WTC11 (cell line): ENCODE data around the gene KCNC3. TPM values are rescaled to one million over a fixed set of nuclear protein-coding genes. Genes with fewer than 3 reads are reported as not detected.

Experiments
- ATAC-seq: fragments of 200-7000 bp; cut with Tn5 transposase; 2 replicates; pipeline ENCODE4 v1.10.0; 2021; ENCODE audit warnings: mild to moderate bottlenecking, moderate library complexity
- CTCF ChIA-PET: fragments of 300-600 bp; sonication (Branson Sonifier 250); formaldehyde crosslinking; loops from one replicate; lab custom pipeline; 2021; ENCODE audit warnings: antibody characterized with exemption; lab: Charles Lee
- POLR2A ChIA-PET: fragments of 350-600 bp; sonication (Branson Sonifier 250); formaldehyde crosslinking; loops from one replicate; lab custom pipeline; 2021; ENCODE audit warnings: antibody characterized with exemption; lab: Charles Lee
- DNase-seq: peaks from one replicate; pipeline ENCODE4 v3.0.0; 2021; ENCODE audit warnings: low spot score
- H3K27ac Mint-ChIP-seq: 2 replicates; pipeline ENCODE4 v1.8.0; 2021; ENCODE audit warnings: mixed read lengths
- H3K27me3 Mint-ChIP-seq: 2 replicates; pipeline ENCODE4 v1.8.0; 2021; ENCODE audit warnings: low read depth, mild to moderate bottlenecking, moderate library complexity, mixed read lengths
- H3K36me3 Mint-ChIP-seq: 2 replicates; pipeline ENCODE4 v1.8.0; 2021; ENCODE audit warnings: mixed read lengths
- H3K4me1 Mint-ChIP-seq: 2 replicates; pipeline ENCODE4 v1.8.0; 2022; ENCODE audit warnings: mixed read lengths
- H3K4me3 Mint-ChIP-seq: 2 replicates; pipeline ENCODE4 v1.8.0; 2021; ENCODE audit warnings: mild to moderate bottlenecking, moderate library complexity, mixed read lengths
- H3K9me3 Mint-ChIP-seq: 2 replicates; pipeline ENCODE4 v1.8.0; 2021; ENCODE audit warnings: mixed read lengths
- CBFB ChIP-seq: sonication (generic); formaldehyde crosslinking; IDR thresholded peaks from 2 replicates; pipeline ENCODE4 v1.8.1; 2022; ENCODE audit warnings: mild to moderate bottlenecking, low read depth, missing genetic modification reagents
- FOXJ3 ChIP-seq: sonication (generic); formaldehyde crosslinking; IDR thresholded peaks from 2 replicates; pipeline ENCODE4 v1.9.0; 2021; ENCODE audit warnings: missing genetic modification reagents, mild to moderate bottlenecking, borderline replicate concordance
- JAZF1 ChIP-seq: fragments of 250-450 bp; sonication (Bioruptor Pico); IDR thresholded peaks from 2 replicates; pipeline ENCODE4 v1.9.0; 2021; ENCODE audit warnings: moderate library complexity, mild to moderate bottlenecking, inconsistent platforms
- NFE2L1 ChIP-seq: sonication (generic); formaldehyde crosslinking; IDR thresholded peaks from 2 replicates; pipeline ENCODE4 v1.8.1; 2023; ENCODE audit warnings: missing genetic modification reagents
- NFYB ChIP-seq: sonication (generic); formaldehyde crosslinking; conservative IDR thresholded peaks from 2 replicates; pipeline ENCODE4 v1.8.0; 2022; ENCODE audit warnings: low read depth, missing genetic modification reagents
- OVOL2 ChIP-seq: fragments of 250-450 bp; sonication (Bioruptor Pico); IDR thresholded peaks from 2 replicates; pipeline ENCODE4 v1.9.0; 2021; ENCODE audit warnings: mild to moderate bottlenecking, borderline replicate concordance
- PRRX2 ChIP-seq: fragments of 250-450 bp; sonication (Bioruptor Pico); IDR thresholded peaks from 2 replicates; pipeline ENCODE4 v1.8.0; 2021; ENCODE audit warnings: mild to moderate bottlenecking
- RORB ChIP-seq: fragments of 250-450 bp; sonication (Bioruptor Pico); IDR thresholded peaks from 2 replicates; pipeline ENCODE4 v1.9.0; 2021; ENCODE audit warnings: mild to moderate bottlenecking
- SMAD3 ChIP-seq: sonication (generic); formaldehyde crosslinking; IDR thresholded peaks from 2 replicates; pipeline ENCODE4 v1.8.0; 2022; ENCODE audit warnings: missing genetic modification reagents, mild to moderate bottlenecking, borderline replicate concordance
- SMAD4 ChIP-seq: sonication (generic); formaldehyde crosslinking; IDR thresholded peaks from 2 replicates; pipeline ENCODE4 v1.8.0; 2022; ENCODE audit warnings: mild to moderate bottlenecking, missing genetic modification reagents
- SOX15 ChIP-seq: fragments of 250-450 bp; sonication (Bioruptor Pico); IDR thresholded peaks from 2 replicates; pipeline ENCODE4 v1.9.0; 2021; ENCODE audit warnings: mild to moderate bottlenecking
- TEAD4 ChIP-seq: sonication (generic); formaldehyde crosslinking; IDR thresholded peaks from 2 replicates; pipeline ENCODE4 v1.8.0; 2022; ENCODE audit warnings: mild to moderate bottlenecking, missing genetic modification reagents
- ZNF232 ChIP-seq: sonication (generic); formaldehyde crosslinking; IDR thresholded peaks from 2 replicates; pipeline ENCODE4 v1.8.0; 2022; ENCODE audit warnings: mild to moderate bottlenecking, missing genetic modification reagents
- total RNA-seq: library from RNA; stranded (reverse); gene quantifications from 3 replicates; pipeline ENCODE4 v1.2.3, GENCODE V29; 2021
- TF ChIP-seq, protein P1 (sequence below): fragments of 250-450 bp; sonication (Bioruptor Pico); IDR thresholded peaks from 2 replicates; pipeline ENCODE4 v1.9.0; 2021; ENCODE audit warnings: mild to moderate bottlenecking
- TF ChIP-seq, protein P2 (sequence below): fragments of 250-450 bp; sonication (Bioruptor Pico); conservative IDR thresholded peaks from 2 replicates; pipeline ENCODE4 v1.9.0; 2021; ENCODE audit warnings: mild to moderate bottlenecking
- TF ChIP-seq, protein P3 (sequence below): sonication (generic); formaldehyde crosslinking; IDR thresholded peaks from 2 replicates; pipeline ENCODE4 v1.8.1; 2023; ENCODE audit warnings: mild to moderate bottlenecking, missing genetic modification reagents, moderate library complexity
- TF ChIP-seq, protein P4 (sequence below): fragments of 250-450 bp; sonication (Bioruptor Pico); IDR thresholded peaks from 2 replicates; pipeline ENCODE4 v1.9.0; 2021; ENCODE audit warnings: mild to moderate bottlenecking, borderline replicate concordance
- TF ChIP-seq, protein P5 (sequence below): sonication (generic); formaldehyde crosslinking; IDR thresholded peaks from 2 replicates; pipeline ENCODE4 v1.8.0; 2022; ENCODE audit warnings: mild to moderate bottlenecking, missing genetic modification reagents
- TF ChIP-seq, protein P6 (sequence below): sonication (generic); formaldehyde crosslinking; conservative IDR thresholded peaks from 2 replicates; pipeline ENCODE4 v1.8.1; 2023; ENCODE audit warnings: mild to moderate bottlenecking, low read depth, missing genetic modification reagents, moderate library complexity

The KCNC3 gene
- total RNA-seq, 1 experiment from 2014 or later = 8.5 TPM

DNA sequence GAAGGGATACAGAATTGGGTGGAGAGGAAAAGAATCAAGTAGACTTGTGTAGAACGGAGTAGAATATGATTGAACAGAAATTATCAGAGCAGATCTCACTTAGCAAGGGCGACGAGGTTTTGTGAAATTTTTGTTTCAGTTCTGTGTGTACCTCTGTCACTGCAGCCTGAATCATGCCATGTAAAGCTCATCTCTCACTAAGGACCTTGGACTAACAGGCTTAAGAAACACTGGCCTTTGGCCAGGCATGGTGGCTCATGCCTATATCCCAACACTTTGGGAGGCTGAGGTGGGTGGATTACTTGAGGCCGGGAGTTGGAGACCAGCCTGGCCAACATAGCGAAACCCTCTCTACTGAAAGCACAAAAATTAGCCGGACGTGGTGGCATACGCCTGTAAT, 63.1 kb downstream of the KCNC3 start:
- Mint-ChIP-seq H3K27ac (no peak overlapping the region; the same call in 1 of the 2 replicates), H3K4me3 (peak overlapping the region; percentile 32; the same call in 1 of the 2 replicates), H3K36me3 (peaks cover 5% of the 10 kb centered on the region), H3K27me3 (no peaks in the 10 kb centered on the region), H3K9me3 (no peaks in the 10 kb centered on the region), H3K4me1 (peaks cover 8% of the 10 kb centered on the region)
- POLR2A ChIA-PET = interaction anchor here (0.8 to 1.5 kb wide), 2 partner anchors 48 to 63 kb away, joined by 5 read pairs; partner anchors contain the start of gene KCNC3
- ATAC-seq = no peak
- TF ChIP-seq, protein P1, sequence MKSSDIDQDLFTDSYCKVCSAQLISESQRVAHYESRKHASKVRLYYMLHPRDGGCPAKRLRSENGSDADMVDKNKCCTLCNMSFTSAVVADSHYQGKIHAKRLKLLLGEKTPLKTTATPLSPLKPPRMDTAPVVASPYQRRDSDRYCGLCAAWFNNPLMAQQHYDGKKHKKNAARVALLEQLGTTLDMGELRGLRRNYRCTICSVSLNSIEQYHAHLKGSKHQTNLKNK (CRISPR knock-in tag) = no peak
- TF ChIP-seq, protein P2, sequence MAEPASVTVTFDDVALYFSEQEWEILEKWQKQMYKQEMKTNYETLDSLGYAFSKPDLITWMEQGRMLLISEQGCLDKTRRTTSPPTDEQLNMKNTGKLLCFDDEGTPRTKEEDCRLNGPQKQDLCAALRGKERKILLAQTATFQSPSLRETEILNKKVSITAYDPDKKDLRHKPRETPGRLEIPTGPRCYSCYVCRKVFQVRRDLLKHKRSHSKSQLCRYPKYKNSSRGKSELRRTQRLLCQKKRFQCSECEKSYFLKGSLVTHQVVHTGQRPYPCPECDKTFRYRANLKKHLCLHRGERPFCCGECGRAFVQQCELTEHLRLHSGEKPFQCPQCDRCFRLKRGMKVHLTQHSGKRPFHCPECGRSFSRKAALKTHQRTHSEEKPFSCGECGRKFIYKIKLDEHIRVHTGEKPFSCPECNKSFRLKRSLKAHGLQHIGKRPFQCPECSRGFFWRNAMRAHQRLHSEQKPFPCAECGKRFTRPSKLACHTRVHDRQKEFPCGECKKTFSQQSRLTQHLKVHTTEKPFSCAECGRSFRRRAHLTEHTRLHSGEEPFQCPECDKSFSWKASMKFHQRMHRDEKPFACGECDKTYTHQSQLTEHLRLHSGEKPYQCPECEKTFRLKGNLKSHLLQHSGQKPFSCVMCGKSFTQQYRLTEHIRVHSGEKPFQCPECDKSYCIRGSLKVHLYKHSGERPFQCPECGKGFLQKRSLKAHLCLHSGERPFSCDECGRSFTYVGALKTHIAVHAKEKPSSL = no peak
- TF ChIP-seq FOXJ3 (CRISPR knock-in tag) (no peak), SMAD4 (CRISPR knock-in tag) (no peak), ZNF232 (CRISPR knock-in tag) (no peak), NFE2L1 (CRISPR knock-in tag) (no peak)
- CTCF ChIA-PET = interaction anchor here (1.2 to 3.4 kb wide), 9 partner anchors 11 to 123 kb away, joined by 3 to 34 read pairs (median 10); no protein-coding TSS in a partner anchor
- no peak for DNase-seq

DNA sequence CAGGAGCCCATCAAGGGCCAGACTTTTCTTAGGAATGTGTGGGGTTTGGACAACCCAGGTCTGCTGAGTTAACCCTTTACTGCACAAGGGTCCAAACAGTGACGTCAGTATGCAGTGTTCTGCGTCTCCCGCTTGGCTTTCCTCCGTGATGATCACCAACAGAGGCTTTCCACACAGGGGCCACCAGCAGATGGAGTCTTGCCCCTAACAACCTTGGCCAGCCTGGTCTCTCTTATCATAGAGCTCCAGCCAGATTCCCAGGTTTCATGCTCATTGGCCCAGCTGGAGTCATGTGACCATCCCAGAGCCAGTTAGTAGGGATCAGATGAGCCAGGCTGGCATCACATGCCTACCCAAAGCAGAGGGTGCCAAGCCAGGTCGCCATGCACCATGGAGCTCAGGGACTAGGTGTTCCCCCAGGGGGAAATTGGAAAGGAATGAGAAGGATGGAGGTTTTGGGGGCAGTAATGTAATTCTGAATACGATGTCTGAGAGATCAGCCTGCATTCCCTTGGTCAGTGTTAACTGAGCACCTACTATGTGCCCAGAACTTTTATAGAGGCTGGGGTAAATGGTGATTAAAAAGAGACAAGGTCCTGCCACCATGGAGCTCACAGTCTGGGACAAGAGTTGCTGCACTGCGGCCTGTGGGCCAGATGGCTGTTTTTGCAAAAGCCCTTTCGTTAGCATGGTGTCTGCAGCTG, 64.5 kb downstream of the KCNC3 start:
- TF ChIP-seq, protein P3, sequence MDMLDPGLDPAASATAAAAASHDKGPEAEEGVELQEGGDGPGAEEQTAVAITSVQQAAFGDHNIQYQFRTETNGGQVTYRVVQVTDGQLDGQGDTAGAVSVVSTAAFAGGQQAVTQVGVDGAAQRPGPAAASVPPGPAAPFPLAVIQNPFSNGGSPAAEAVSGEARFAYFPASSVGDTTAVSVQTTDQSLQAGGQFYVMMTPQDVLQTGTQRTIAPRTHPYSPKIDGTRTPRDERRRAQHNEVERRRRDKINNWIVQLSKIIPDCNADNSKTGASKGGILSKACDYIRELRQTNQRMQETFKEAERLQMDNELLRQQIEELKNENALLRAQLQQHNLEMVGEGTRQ (CRISPR knock-in tag) = peak; percentile 86
- TF ChIP-seq, protein P4, sequence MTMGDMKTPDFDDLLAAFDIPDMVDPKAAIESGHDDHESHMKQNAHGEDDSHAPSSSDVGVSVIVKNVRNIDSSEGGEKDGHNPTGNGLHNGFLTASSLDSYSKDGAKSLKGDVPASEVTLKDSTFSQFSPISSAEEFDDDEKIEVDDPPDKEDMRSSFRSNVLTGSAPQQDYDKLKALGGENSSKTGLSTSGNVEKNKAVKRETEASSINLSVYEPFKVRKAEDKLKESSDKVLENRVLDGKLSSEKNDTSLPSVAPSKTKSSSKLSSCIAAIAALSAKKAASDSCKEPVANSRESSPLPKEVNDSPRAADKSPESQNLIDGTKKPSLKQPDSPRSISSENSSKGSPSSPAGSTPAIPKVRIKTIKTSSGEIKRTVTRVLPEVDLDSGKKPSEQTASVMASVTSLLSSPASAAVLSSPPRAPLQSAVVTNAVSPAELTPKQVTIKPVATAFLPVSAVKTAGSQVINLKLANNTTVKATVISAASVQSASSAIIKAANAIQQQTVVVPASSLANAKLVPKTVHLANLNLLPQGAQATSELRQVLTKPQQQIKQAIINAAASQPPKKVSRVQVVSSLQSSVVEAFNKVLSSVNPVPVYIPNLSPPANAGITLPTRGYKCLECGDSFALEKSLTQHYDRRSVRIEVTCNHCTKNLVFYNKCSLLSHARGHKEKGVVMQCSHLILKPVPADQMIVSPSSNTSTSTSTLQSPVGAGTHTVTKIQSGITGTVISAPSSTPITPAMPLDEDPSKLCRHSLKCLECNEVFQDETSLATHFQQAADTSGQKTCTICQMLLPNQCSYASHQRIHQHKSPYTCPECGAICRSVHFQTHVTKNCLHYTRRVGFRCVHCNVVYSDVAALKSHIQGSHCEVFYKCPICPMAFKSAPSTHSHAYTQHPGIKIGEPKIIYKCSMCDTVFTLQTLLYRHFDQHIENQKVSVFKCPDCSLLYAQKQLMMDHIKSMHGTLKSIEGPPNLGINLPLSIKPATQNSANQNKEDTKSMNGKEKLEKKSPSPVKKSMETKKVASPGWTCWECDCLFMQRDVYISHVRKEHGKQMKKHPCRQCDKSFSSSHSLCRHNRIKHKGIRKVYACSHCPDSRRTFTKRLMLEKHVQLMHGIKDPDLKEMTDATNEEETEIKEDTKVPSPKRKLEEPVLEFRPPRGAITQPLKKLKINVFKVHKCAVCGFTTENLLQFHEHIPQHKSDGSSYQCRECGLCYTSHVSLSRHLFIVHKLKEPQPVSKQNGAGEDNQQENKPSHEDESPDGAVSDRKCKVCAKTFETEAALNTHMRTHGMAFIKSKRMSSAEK (CRISPR knock-in tag) = no peak
- TF ChIP-seq TEAD4 (CRISPR knock-in tag) (no peak), JAZF1 (no peak), NFYB (CRISPR knock-in tag) (peak; percentile 37), RORB (CRISPR knock-in tag) (no peak), SOX15 (CRISPR knock-in tag) (no peak), PRRX2 (CRISPR knock-in tag) (no peak), CBFB (CRISPR knock-in tag) (no peak), OVOL2 (CRISPR knock-in tag) (no peak), SMAD3 (CRISPR knock-in tag) (no peak)
- TF ChIP-seq, protein P5, sequence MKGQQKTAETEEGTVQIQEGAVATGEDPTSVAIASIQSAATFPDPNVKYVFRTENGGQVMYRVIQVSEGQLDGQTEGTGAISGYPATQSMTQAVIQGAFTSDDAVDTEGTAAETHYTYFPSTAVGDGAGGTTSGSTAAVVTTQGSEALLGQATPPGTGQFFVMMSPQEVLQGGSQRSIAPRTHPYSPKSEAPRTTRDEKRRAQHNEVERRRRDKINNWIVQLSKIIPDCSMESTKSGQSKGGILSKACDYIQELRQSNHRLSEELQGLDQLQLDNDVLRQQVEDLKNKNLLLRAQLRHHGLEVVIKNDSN (CRISPR knock-in tag) = peak; percentile 84
- TF ChIP-seq, protein P6, sequence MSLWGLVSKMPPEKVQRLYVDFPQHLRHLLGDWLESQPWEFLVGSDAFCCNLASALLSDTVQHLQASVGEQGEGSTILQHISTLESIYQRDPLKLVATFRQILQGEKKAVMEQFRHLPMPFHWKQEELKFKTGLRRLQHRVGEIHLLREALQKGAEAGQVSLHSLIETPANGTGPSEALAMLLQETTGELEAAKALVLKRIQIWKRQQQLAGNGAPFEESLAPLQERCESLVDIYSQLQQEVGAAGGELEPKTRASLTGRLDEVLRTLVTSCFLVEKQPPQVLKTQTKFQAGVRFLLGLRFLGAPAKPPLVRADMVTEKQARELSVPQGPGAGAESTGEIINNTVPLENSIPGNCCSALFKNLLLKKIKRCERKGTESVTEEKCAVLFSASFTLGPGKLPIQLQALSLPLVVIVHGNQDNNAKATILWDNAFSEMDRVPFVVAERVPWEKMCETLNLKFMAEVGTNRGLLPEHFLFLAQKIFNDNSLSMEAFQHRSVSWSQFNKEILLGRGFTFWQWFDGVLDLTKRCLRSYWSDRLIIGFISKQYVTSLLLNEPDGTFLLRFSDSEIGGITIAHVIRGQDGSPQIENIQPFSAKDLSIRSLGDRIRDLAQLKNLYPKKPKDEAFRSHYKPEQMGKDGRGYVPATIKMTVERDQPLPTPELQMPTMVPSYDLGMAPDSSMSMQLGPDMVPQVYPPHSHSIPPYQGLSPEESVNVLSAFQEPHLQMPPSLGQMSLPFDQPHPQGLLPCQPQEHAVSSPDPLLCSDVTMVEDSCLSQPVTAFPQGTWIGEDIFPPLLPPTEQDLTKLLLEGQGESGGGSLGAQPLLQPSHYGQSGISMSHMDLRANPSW (CRISPR knock-in tag) = no peak
- TF ChIP-seq, all 79 proteins: peak for 3
- CTCF ChIA-PET = interaction anchor here (0.6 to 3.4 kb wide), 17 partner anchors 10 to 214 kb away, joined by 3 to 34 read pairs (median 6); partner anchors contain the start of gene KCNC3
- POLR2A ChIA-PET = interaction anchor here (0.9 to 1.0 kb wide), 2 partner anchors 48 to 51 kb away, joined by 5 to 9 read pairs; no protein-coding TSS in a partner anchor
- H3K4me1 Mint-ChIP-seq = peaks cover 8% of the 10 kb centered on the region
- DNase-seq (no peak), ATAC-seq (peak; percentile 6; the same call in 1 of the 2 replicates)
- H3K27me3 Mint-ChIP-seq = no peaks in the 10 kb centered on the region
- H3K27ac Mint-ChIP-seq = no peak overlapping the region
- no peak overlapping the region for H3K4me3 Mint-ChIP-seq
- peaks cover 6% of the 10 kb centered on the region for H3K36me3 Mint-ChIP-seq
- no peaks in the 10 kb centered on the region for H3K9me3 Mint-ChIP-seq
